GM12892 (cell line): ENCODE results near the gene WHAMM.

Experiments used
- POLR2A ChIP-seq: IDR thresholded peaks from 2 replicates; pipeline ENCODE4 v1.6.1; 2011; ENCODE audit warnings: low read depth, low read length, control low read depth
- POLR2AphosphoS5 ChIP-seq: IDR thresholded peaks from 2 replicates; pipeline ENCODE4 v1.6.1; 2011; ENCODE audit warnings: low read depth, low read length, control low read depth

- no peak for TF ChIP-seq POLR2AphosphoS5
- no peak for TF ChIP-seq POLR2A
These were observed 28.1 kb upstream of the WHAMM start for GRCh38 chr15:82781349-82781748.
